MG63 (cell line): Measurements from ENCODE around the gene CEP85. TPM values are rescaled to one million over a fixed set of nuclear protein-coding genes. Genes with fewer than 3 reads are reported as not detected.

Experiments used
- DNase-seq: peaks from one replicate; pipeline ENCODE4 v3.0.0-alpha.2; 2020
- H3K27me3 ChIP-seq: fragments of 250-450 bp; sonication (Bioruptor Pico); 2 replicates; pipeline ENCODE4 v1.5.1; 2020; ENCODE audit warnings: mild to moderate bottlenecking, moderate library complexity
- H3K36me3 ChIP-seq: fragments of 250-450 bp; sonication (Bioruptor Pico); 2 replicates; pipeline ENCODE4 v1.5.1; 2020; ENCODE audit warnings: mild to moderate bottlenecking, moderate library complexity
- H3K4me3 ChIP-seq: fragments of 250-450 bp; sonication (Bioruptor Pico); 2 replicates; pipeline ENCODE4 v1.5.1; 2020; ENCODE audit warnings: mild to moderate bottlenecking, moderate library complexity
- H3K9me3 ChIP-seq: fragments of 250-450 bp; sonication (Bioruptor Pico); 2 replicates; pipeline ENCODE4 v1.5.1; 2020; ENCODE audit warnings: mild to moderate bottlenecking, moderate library complexity
- total RNA-seq: library from RNA; depleted of rRNA; stranded (reverse); fragments of >200 nt; shearing (Covaris generic); gene quantifications from 2 replicates; pipeline ENCODE4 v1.2.3, GENCODE V29; 2014; ENCODE audit warnings: low replicate concordance; rRNA removed

CEP85 gene
- total RNA-seq, 1 experiment from 2014 or later, result 13.9 TPM

GRCh38 chr1:26315874-26316850, 82.2 kb downstream of the CEP85 start:
- no peaks in the 10 kb centered on the region for H3K36me3 ChIP-seq
- no peaks in the 10 kb centered on the region for H3K27me3 ChIP-seq
- H3K9me3 ChIP-seq, result no peaks in the 10 kb centered on the region
- DNase-seq, result no peak
- no peak overlapping the region for H3K4me3 ChIP-seq

- no peaks in the 10 kb centered on the region for H3K9me3 ChIP-seq
These were observed 83.1 kb downstream of the CEP85 start for GRCh38 chr1:26317146-26317545.

GRCh38 chr1:26317612-26318337, 83.8 kb downstream of the CEP85 start, which contains the start of gene CD52:
CD52 (plus strand) TSS chr1:26317958; CDS start chr1:26318018, 60 bp downstream.
- no peaks in the 10 kb centered on the region for H3K9me3 ChIP-seq
- H3K4me3 ChIP-seq, result no peak within 1 kb of the TSS
- no peaks in the 10 kb centered on the region for H3K36me3 ChIP-seq
- H3K27me3 ChIP-seq, result no peaks in the 10 kb centered on the region
- DNase-seq, result no peak

More at GRCh38 chr1:26317146-26317545, 83.1 kb downstream of the CEP85 start:
- no peak for DNase-seq
- Histone ChIP-seq H3K27me3 (no peaks in the 10 kb centered on the region), H3K4me3 (no peak overlapping the region), H3K36me3 (no peaks in the 10 kb centered on the region)

GRCh38 chr1:26318338-26319064, 84.5 kb downstream of the CEP85 start:
- H3K4me3 ChIP-seq, result no peak overlapping the region
- no peaks in the 10 kb centered on the region for H3K27me3 ChIP-seq
- no peak for DNase-seq
- no peaks in the 10 kb centered on the region for H3K9me3 ChIP-seq
- no peaks in the 10 kb centered on the region for H3K36me3 ChIP-seq

GRCh38 chr1:26320896-26321295, 86.9 kb downstream of the CEP85 start:
- no peak overlapping the region for H3K4me3 ChIP-seq
- H3K9me3 ChIP-seq, result no peaks in the 10 kb centered on the region
- no peak for DNase-seq
- H3K27me3 ChIP-seq, result no peaks in the 10 kb centered on the region
- H3K36me3 ChIP-seq, result no peaks in the 10 kb centered on the region

- DNase-seq, result peak; percentile 78
- H3K36me3 ChIP-seq, result no peaks in the 10 kb centered on the region
- H3K9me3 ChIP-seq, result no peaks in the 10 kb centered on the region
- H3K27me3 ChIP-seq, result no peaks in the 10 kb centered on the region
- H3K4me3 ChIP-seq, result no peak overlapping the region
These were observed 87.5 kb downstream of the CEP85 start for GRCh38 chr1:26321315-26322041.

GRCh38 chr1:26322042-26322331, 88.0 kb downstream of the CEP85 start:
- no peaks in the 10 kb centered on the region for H3K27me3 ChIP-seq
- no peak for DNase-seq
- no peak overlapping the region for H3K4me3 ChIP-seq
- no peaks in the 10 kb centered on the region for H3K9me3 ChIP-seq
- no peaks in the 10 kb centered on the region for H3K36me3 ChIP-seq

- Histone ChIP-seq H3K9me3 (no peaks in the 10 kb centered on the region), H3K4me3 (no peak overlapping the region), H3K36me3 (no peaks in the 10 kb centered on the region), H3K27me3 (no peaks in the 10 kb centered on the region)
- no peak for DNase-seq
These were observed 89.4 kb downstream of the CEP85 start for GRCh38 chr1:26323382-26323781.

GRCh38 chr1:26324550-26324949, 90.5 kb downstream of the CEP85 start:
- no peaks in the 10 kb centered on the region for H3K9me3 ChIP-seq
- H3K27me3 ChIP-seq, result no peaks in the 10 kb centered on the region
- no peaks in the 10 kb centered on the region for H3K36me3 ChIP-seq
- no peak for DNase-seq
- no peak overlapping the region for H3K4me3 ChIP-seq

GRCh38 chr1:26327956-26328362, 94.0 kb downstream of the CEP85 start:
- Histone ChIP-seq H3K9me3 (no peaks in the 10 kb centered on the region), H3K36me3 (no peaks in the 10 kb centered on the region), H3K27me3 (no peaks in the 10 kb centered on the region), H3K4me3 (no peak overlapping the region)
- DNase-seq, result no peak

Other genes starting within 250 kb of the CEP85 start
- 3.3 and 4.5 TPM in 2 replicates for gene PAFAH2, start 236.1 kb upstream of the CEP85 start, total RNA-seq
- gene EXTL1, start 212.4 kb upstream of the CEP85 start, total RNA-seq, result not detected in 2 replicates
- gene SLC30A2, start 188.1 kb upstream of the CEP85 start, total RNA-seq, result not detected in 2 replicates
- not detected in 2 replicates for gene TRIM63, start 166.6 kb upstream of the CEP85 start, total RNA-seq
- 2.4 and 10.4 TPM in 2 replicates for gene PDIK1L, start 122.4 kb upstream of the CEP85 start, total RNA-seq
- gene FAM110D, start 75.1 kb upstream of the CEP85 start, total RNA-seq, result 0.07 TPM in 1 of 2 replicates, not detected in the other
- not detected in 2 replicates for gene C1orf232, start 65.2 kb upstream of the CEP85 start, total RNA-seq
- gene ZNF593, start 64.3 kb upstream of the CEP85 start, total RNA-seq, result 27.8 and 45.7 TPM in 2 replicates
- not detected in 2 replicates for gene ZNF593OS, start 62.4 kb upstream of the CEP85 start, total RNA-seq
- gene CNKSR1, start 56.7 kb upstream of the CEP85 start, total RNA-seq, result not detected in 2 replicates
- not detected in 2 replicates for gene CATSPER4, start 43.6 kb upstream of the CEP85 start, total RNA-seq
- gene SH3BGRL3, start 45.9 kb downstream of the CEP85 start, total RNA-seq, result 20.2 and 22.3 TPM in 2 replicates
- gene UBXN11, start 72.4 kb downstream of the CEP85 start, total RNA-seq, result 3.9 and 6.1 TPM in 2 replicates
- gene CD52, start 83.8 kb downstream of the CEP85 start, total RNA-seq, result not detected in 2 replicates
- gene CRYBG2, start 119.9 kb downstream of the CEP85 start, total RNA-seq, result not detected in 2 replicates
- not detected in 2 replicates for gene ZNF683, start 138.6 kb downstream of the CEP85 start, total RNA-seq
- gene LIN28A, start 176.6 kb downstream of the CEP85 start, total RNA-seq, result not detected in 2 replicates
- gene DHDDS, start 198.1 kb downstream of the CEP85 start, total RNA-seq, result 28.8 and 37.8 TPM in 2 replicates
- gene HMGN2, start 238.2 kb downstream of the CEP85 start, total RNA-seq, result 568 and 802 TPM in 2 replicates